Mesodermal cell (in vitro differentiated cells): ENCODE measurements around the gene FAM171A1.
A peak's percentile ranks its signal among the peaks of the same experiment; 100 is the strongest.

Source experiments
- H3K27ac ChIP-seq: 2 replicates; pipeline ENCODE4 v1.7.0; 2013; ENCODE audit warnings: mild to moderate bottlenecking, low read depth, low read length, moderate library complexity; ENCODE audit not compliant: severe bottlenecking
- H3K36me3 ChIP-seq: 2 replicates; pipeline ENCODE4 v1.7.1; 2013; ENCODE audit warnings: mild to moderate bottlenecking, low read length, moderate library complexity; ENCODE audit not compliant: control insufficient read depth, insufficient read depth
- H3K4me1 ChIP-seq: one replicate; pipeline ENCODE4 v1.7.1; 2013; ENCODE audit warnings: mild to moderate bottlenecking, low read length; ENCODE audit not compliant: insufficient read depth, control insufficient read depth, poor library complexity, severe bottlenecking
- H3K4me3 ChIP-seq: 2 replicates; pipeline ENCODE4 v1.7.0; 2013; ENCODE audit warnings: low read length, control low read depth, mild to moderate bottlenecking; ENCODE audit not compliant: insufficient read depth, poor library complexity, severe bottlenecking; ENCODE audit errors: extremely low read depth
- H3K9me3 ChIP-seq: 2 replicates; pipeline ENCODE4 v1.7.1; 2013; ENCODE audit warnings: mild to moderate bottlenecking, low read length, moderate library complexity; ENCODE audit not compliant: control insufficient read depth
- WGBS, 2 experiments: methylation state at CpG; one replicate each; pipeline ENCODE4 v1.1.5; 2013; ENCODE audit warnings: missing lambda C conversion rate in 2 of 2; ENCODE audit not compliant: insufficient coverage in 2 of 2; 5-methylcytosine and 5-hydroxymethylcytosine counted together

Gene FAM171A1

GRCh38 chr10:15316871-15317464, 54.1 kb downstream of the FAM171A1 start:
- Histone ChIP-seq H3K9me3 (no peaks in the 10 kb centered on the region), H3K4me1 (peaks cover 44% of the 10 kb centered on the region), H3K27ac (peak overlapping the region; percentile 78), H3K4me3 (no peak overlapping the region), H3K36me3 (peaks cover 21% of the 10 kb centered on the region)
- 77 to 79% methylated on average over 5 to 7 of the region's 9 CpGs for WGBS, 2 experiments

GRCh38 chr10:15316145-15316544, 54.9 kb downstream of the FAM171A1 start:
- H3K36me3 ChIP-seq = peaks cover 21% of the 10 kb centered on the region
- peak overlapping the region; percentile 78 for H3K27ac ChIP-seq
- no peaks in the 10 kb centered on the region for H3K9me3 ChIP-seq
- 79 to 88% methylated on average over 4 to 8 of the region's 9 CpGs for WGBS, 2 experiments
- no peak overlapping the region for H3K4me3 ChIP-seq
- peaks cover 48% of the 10 kb centered on the region for H3K4me1 ChIP-seq

- H3K36me3 ChIP-seq = peaks cover 21% of the 10 kb centered on the region
- 94% methylated on average over 2 to 5 of the region's 8 CpGs for WGBS, 2 experiments
- H3K4me3 ChIP-seq = no peak overlapping the region
- H3K9me3 ChIP-seq = no peaks in the 10 kb centered on the region
- H3K4me1 ChIP-seq = peaks cover 48% of the 10 kb centered on the region
- peak overlapping the region; percentile 14 for H3K27ac ChIP-seq
These were observed 55.8 kb downstream of the FAM171A1 start for GRCh38 chr10:15315286-15315685.

- Histone ChIP-seq H3K4me3 (no peak overlapping the region), H3K36me3 (peaks cover 21% of the 10 kb centered on the region), H3K9me3 (no peaks in the 10 kb centered on the region), H3K4me1 (peaks cover 48% of the 10 kb centered on the region), H3K27ac (peak overlapping the region; percentile 89)
- 93% methylated on average over 14 of the region's 17 CpGs for WGBS, 2 experiments
These were observed 56.5 kb downstream of the FAM171A1 start for GRCh38 chr10:15314482-15315045.

GRCh38 chr10:15313843-15314242, 57.2 kb downstream of the FAM171A1 start:
- Histone ChIP-seq H3K27ac (peak overlapping the region; percentile 89), H3K4me1 (peaks cover 48% of the 10 kb centered on the region), H3K36me3 (peaks cover 16% of the 10 kb centered on the region), H3K9me3 (no peaks in the 10 kb centered on the region), H3K4me3 (no peak overlapping the region)
- WGBS, 2 experiments = 52 to 54% methylated on average over 6 to 9 of the region's 13 CpGs

GRCh38 chr10:15313047-15313446, 58.0 kb downstream of the FAM171A1 start:
- Histone ChIP-seq H3K9me3 (no peaks in the 10 kb centered on the region), H3K4me3 (no peak overlapping the region), H3K36me3 (peaks cover 14% of the 10 kb centered on the region), H3K4me1 (peaks cover 48% of the 10 kb centered on the region), H3K27ac (peak overlapping the region; percentile 89)
- 87 to 90% methylated on average over 3 of the region's 4 CpGs for WGBS, 2 experiments

GRCh38 chr10:15311569-15312280, 59.4 kb downstream of the FAM171A1 start:
- WGBS, 2 experiments = 92 to 95% methylated on average over 6 to 7 of the region's 12 CpGs

GRCh38 chr10:15310776-15311568, 60.1 kb downstream of the FAM171A1 start:
- no peaks in the 10 kb centered on the region for H3K9me3 ChIP-seq
- 84 to 100% methylated on average over 3 to 5 of the region's 5 CpGs for WGBS, 2 experiments
- peaks cover 11% of the 10 kb centered on the region for H3K36me3 ChIP-seq
- H3K4me1 ChIP-seq = peaks cover 37% of the 10 kb centered on the region
- no peak overlapping the region for H3K4me3 ChIP-seq
- H3K27ac ChIP-seq = no peak overlapping the region

More at GRCh38 chr10:15311569-15312280, 59.4 kb downstream of the FAM171A1 start:
- H3K27ac ChIP-seq = no peak overlapping the region
- H3K36me3 ChIP-seq = peaks cover 11% of the 10 kb centered on the region
- H3K9me3 ChIP-seq = no peaks in the 10 kb centered on the region
- H3K4me3 ChIP-seq = no peak overlapping the region
- peaks cover 44% of the 10 kb centered on the region for H3K4me1 ChIP-seq

GRCh38 chr10:15309221-15309620, 61.9 kb downstream of the FAM171A1 start:
- H3K27ac ChIP-seq = no peak overlapping the region
- H3K4me1 ChIP-seq = peaks cover 20% of the 10 kb centered on the region
- H3K9me3 ChIP-seq = no peaks in the 10 kb centered on the region
- 96 to 99% methylated on average over 5 to 10 of the region's 10 CpGs for WGBS, 2 experiments
- H3K36me3 ChIP-seq = peaks cover 5% of the 10 kb centered on the region
- no peak overlapping the region for H3K4me3 ChIP-seq

GRCh38 chr10:15306735-15307280, 64.3 kb downstream of the FAM171A1 start:
- Histone ChIP-seq H3K36me3 (peaks cover 9% of the 10 kb centered on the region), H3K27ac (no peak overlapping the region), H3K9me3 (no peaks in the 10 kb centered on the region), H3K4me3 (no peak overlapping the region), H3K4me1 (peaks cover 2% of the 10 kb centered on the region)
- 94 to 98% methylated on average over 8 of the region's 8 CpGs for WGBS, 2 experiments
